ENCODE results near the gene CCDC78. TPM values are rescaled to one million over a fixed set of nuclear protein-coding genes. Genes with fewer than 3 reads are reported as not detected.

CCDC78 gene
- total RNA-seq, 1 donor from 2014 or later, result 3.9 TPM

DNA sequence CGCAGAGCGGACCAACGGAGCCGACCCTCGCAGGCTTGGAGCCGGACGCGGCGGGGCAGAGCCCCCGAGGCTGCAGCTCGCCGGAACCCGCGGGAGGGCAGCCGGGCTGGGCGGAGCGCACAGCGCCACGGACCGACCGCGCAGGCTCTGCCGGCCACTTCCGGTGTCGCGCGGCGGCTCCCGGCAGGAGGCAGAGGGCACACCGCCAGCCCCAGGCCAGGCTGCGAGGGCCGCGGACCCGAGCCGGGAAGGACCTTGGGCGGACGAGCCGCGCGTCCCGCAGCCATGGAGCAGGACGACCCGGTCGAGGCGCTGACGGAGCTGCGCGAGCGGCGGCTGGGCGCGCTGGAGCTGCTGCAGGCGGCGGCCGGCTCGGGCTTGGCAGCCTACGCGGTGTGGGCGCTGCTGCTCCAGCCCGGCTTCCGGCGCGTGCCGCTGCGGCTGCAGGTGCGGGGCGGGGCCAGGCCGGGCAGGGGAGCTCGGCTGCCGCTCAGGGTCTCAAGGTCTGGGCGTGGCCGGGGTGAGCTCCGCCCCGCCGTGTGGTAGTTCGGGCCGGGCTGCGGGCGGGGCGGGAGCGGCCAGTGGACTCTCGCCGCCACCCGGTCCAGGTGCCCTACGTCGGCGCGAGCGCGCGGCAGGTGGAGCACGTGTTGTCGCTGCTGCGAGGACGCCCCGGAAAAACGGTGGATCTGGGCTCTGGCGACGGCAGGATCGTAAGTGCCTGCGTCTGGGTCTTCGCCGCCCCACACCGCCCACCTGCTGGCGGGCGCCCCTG, 5.1 kb downstream of the CCDC78 start, which contains the start of gene ANTKMT:
Gene ANTKMT, plus strand, starts transcription at position 157 of the 775 bp plus-strand sequence. Its CDS starts 129 bp downstream, at position 286.
- no peak within 1 kb of the TSS for H3K27ac Mint-ChIP-seq
- H3K9me3 Mint-ChIP-seq, result no peaks in the 10 kb centered on the region
- DNase-seq (ENCODE audit: extremely low spot score, unreplicated experiment), result peak; percentile 91
- H3K4me1 Mint-ChIP-seq (ENCODE audit: unreplicated experiment), result peaks cover 11% of the 10 kb centered on the region
- TF ChIP-seq, protein P1, sequence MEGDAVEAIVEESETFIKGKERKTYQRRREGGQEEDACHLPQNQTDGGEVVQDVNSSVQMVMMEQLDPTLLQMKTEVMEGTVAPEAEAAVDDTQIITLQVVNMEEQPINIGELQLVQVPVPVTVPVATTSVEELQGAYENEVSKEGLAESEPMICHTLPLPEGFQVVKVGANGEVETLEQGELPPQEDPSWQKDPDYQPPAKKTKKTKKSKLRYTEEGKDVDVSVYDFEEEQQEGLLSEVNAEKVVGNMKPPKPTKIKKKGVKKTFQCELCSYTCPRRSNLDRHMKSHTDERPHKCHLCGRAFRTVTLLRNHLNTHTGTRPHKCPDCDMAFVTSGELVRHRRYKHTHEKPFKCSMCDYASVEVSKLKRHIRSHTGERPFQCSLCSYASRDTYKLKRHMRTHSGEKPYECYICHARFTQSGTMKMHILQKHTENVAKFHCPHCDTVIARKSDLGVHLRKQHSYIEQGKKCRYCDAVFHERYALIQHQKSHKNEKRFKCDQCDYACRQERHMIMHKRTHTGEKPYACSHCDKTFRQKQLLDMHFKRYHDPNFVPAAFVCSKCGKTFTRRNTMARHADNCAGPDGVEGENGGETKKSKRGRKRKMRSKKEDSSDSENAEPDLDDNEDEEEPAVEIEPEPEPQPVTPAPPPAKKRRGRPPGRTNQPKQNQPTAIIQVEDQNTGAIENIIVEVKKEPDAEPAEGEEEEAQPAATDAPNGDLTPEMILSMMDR (conservative IDR thresholded peaks at IDR 0.05), result no peak
- H3K4me3 Mint-ChIP-seq, result peak within 1 kb of the TSS; percentile 84
- no peaks in the 10 kb centered on the region for H3K27me3 Mint-ChIP-seq
- no peaks in the 10 kb centered on the region for H3K36me3 Mint-ChIP-seq

DNA sequence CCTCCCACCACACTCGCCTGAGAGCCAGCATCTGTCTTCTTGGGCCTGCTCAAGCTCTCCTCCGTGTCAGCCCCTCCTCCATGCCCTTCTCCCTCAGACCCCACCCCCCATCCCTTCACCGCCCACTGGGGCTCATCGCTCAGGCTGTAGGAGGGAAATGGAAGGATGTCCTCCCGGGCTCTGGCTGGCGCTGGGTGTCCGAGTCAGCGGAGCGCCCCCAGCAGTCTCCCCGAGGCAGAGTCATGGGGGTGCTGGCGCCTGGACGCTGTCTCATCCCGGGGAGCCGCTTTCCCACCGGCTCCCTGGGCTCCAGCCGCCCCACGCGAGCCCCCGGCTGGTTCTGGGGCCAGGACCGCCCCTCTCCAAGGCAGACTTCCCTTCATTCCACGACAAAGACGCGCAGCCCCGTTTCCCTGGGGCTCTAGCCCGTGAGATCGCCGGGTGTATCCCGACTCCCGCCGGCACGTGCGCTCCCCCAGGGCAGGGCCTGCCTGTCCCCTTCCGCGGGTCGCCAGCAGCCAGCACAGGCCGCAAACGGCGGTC, 5.7 kb downstream of the CCDC78 start:
- H3K4me1 Mint-ChIP-seq (ENCODE audit: unreplicated experiment), result peaks cover 11% of the 10 kb centered on the region
- H3K36me3 Mint-ChIP-seq, result no peaks in the 10 kb centered on the region
- peaks cover 2% of the 10 kb centered on the region for H3K27me3 Mint-ChIP-seq
- H3K4me3 Mint-ChIP-seq, result peak overlapping the region; percentile 84
- TF ChIP-seq, protein P1 (conservative IDR thresholded peaks at IDR 0.05), result no peak
- no peaks in the 10 kb centered on the region for H3K9me3 Mint-ChIP-seq
- DNase-seq (ENCODE audit: extremely low spot score, unreplicated experiment), result no peak
- no peak overlapping the region for H3K27ac Mint-ChIP-seq

DNA sequence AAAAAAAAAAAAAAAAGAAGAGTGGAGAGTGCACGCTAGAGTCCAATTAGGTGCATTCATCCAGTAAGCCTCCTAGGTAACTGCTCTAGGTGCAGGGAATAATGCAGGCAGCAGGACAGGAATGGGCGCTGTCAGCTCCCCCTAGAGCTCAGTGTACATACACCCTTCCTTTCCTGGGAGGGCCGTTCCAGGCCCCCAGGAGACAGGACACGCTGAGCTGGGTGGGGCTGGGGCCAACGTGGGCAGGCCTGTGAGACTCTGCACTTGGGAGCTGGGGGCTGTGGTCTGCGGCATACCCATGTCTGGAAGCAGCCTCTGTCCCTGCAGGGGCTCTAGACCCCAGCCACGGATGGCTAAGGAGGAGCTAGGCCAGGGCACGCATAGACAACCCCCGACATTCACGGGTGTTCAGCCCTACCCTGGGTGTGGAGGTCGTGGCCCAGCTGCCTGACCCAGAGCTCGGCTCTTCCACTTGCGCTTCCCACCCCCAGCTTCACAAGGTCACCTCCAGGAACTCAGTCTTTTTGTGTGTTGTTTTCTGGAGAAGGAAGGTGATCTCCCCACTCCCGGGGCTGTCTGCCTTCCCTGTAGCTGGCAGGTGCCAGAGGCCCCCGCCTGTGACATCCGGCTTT, 6.3 kb downstream of the CCDC78 start:
- DNase-seq (ENCODE audit: extremely low spot score, unreplicated experiment), result no peak
- no peak overlapping the region for H3K27ac Mint-ChIP-seq

DNA sequence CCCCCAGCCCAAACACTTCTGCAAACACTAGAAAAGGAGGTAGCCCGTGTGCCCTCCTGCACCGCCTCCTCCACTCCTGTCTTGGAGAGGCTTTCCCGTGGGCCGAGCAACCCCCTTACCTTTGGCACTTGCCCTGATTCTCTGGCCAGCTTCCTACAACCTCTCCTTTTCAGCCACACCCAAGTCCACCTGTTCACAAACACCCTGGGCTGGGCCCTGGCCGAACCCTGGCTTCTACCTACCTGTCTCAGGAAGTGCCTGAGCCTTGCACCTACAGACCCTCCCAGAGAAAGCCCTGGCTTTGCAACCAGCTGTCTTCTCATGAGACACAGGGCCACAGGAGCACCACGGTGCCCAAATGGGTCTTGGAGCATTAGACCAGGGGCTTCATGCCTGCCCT, 7.3 kb downstream of the CCDC78 start:
- TF ChIP-seq, protein P1 (conservative IDR thresholded peaks at IDR 0.05), result no peak
- peaks cover 5% of the 10 kb centered on the region for H3K27me3 Mint-ChIP-seq
- no peak for DNase-seq (ENCODE audit: extremely low spot score, unreplicated experiment)
- H3K36me3 Mint-ChIP-seq, result no peaks in the 10 kb centered on the region
- H3K4me3 Mint-ChIP-seq, result peak overlapping the region; percentile 84
- H3K9me3 Mint-ChIP-seq, result no peaks in the 10 kb centered on the region
- peak overlapping the region; percentile 59 for H3K27ac Mint-ChIP-seq
- peaks cover 11% of the 10 kb centered on the region for H3K4me1 Mint-ChIP-seq (ENCODE audit: unreplicated experiment)

More for the DNA sequence above, 6.3 kb downstream of the CCDC78 start:
- Mint-ChIP-seq H3K9me3 (no peaks in the 10 kb centered on the region), H3K36me3 (no peaks in the 10 kb centered on the region), H3K27me3 (peaks cover 2% of the 10 kb centered on the region), H3K4me3 (peak overlapping the region; percentile 84), H3K4me1 (ENCODE audit: unreplicated experiment) (peaks cover 11% of the 10 kb centered on the region)
- TF ChIP-seq, protein P1 (conservative IDR thresholded peaks at IDR 0.05), result peak; percentile 22

DNA sequence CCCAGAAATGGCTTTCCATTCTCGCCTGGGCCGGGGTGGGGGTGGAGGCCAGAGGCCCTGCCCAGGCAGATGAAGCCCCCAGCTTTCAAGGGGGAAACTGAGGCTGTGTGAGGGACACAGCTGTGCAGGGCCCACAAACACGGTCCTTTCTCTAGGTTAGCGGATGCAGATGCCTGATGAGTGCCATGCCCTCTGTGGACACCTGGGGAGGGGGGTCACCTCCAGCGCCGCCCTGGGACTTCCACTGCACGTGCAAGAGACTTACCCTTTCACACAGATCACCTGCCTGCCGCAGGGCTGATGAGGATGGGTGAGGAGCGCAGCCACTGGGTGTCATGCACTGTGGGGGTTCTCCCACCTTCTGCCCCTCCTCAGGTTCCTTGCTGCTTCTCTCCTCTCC, 7.9 kb downstream of the CCDC78 start:
- Mint-ChIP-seq H3K9me3 (no peaks in the 10 kb centered on the region), H3K27me3 (peaks cover 5% of the 10 kb centered on the region), H3K36me3 (no peaks in the 10 kb centered on the region), H3K27ac (no peak overlapping the region), H3K4me1 (ENCODE audit: unreplicated experiment) (peaks cover 11% of the 10 kb centered on the region), H3K4me3 (peak overlapping the region; percentile 84)
- TF ChIP-seq, protein P1 (conservative IDR thresholded peaks at IDR 0.05), result no peak
- no peak for DNase-seq (ENCODE audit: extremely low spot score, unreplicated experiment)
